DOHH2 (cell line): Measurements from ENCODE around the gene TCHHL1.
"Not testable (repeated sequence)": the region's sequence is repeated elsewhere in the genome, so short reads cannot be mapped to it uniquely, and the experiment has no call there.

Experiments used
- H3F3A ChIP-seq: fragments of 200-600 bp; sonication (generic), shearing (Covaris generic); 2 replicates; pipeline ENCODE4 v1.6.0; 2016; ENCODE audit warnings: antibody characterized with exemption, mild to moderate bottlenecking; ENCODE audit not compliant: control insufficient read depth, insufficient read depth
- H3K27ac ChIP-seq: fragments of 200-600 bp; sonication (generic); 2 replicates; pipeline ENCODE4 v1.5.1; 2014; ENCODE audit warnings: low read depth, mild to moderate bottlenecking, low read length, moderate library complexity
- H3K27me3 ChIP-seq: fragments of 200-600 bp; sonication (generic); 2 replicates; pipeline ENCODE4 v1.6.1; 2014; ENCODE audit warnings: mild to moderate bottlenecking, low read length, mixed read lengths; ENCODE audit not compliant: control insufficient read depth
- H3K36me3 ChIP-seq: fragments of 200-600 bp; sonication (generic); 2 replicates; pipeline ENCODE4 v1.6.1; 2014; ENCODE audit warnings: mild to moderate bottlenecking, low read length, moderate library complexity, mixed read lengths; ENCODE audit not compliant: control insufficient read depth
- H3K4me1 ChIP-seq: fragments of 200-600 bp; sonication (generic); 2 replicates; pipeline ENCODE4 v1.6.1; 2014; ENCODE audit warnings: mild to moderate bottlenecking, low read length, mixed read lengths; ENCODE audit not compliant: control insufficient read depth
- H3K4me2 ChIP-seq: fragments of 200-600 bp; sonication (generic); 2 replicates; pipeline ENCODE4 v1.6.0; 2014; ENCODE audit warnings: mild to moderate bottlenecking, low read length, moderate library complexity
- H3K4me3 ChIP-seq: fragments of 200-600 bp; sonication (generic); 2 replicates; pipeline ENCODE4 v1.5.1; 2014; ENCODE audit warnings: mild to moderate bottlenecking, low read length, mixed read lengths
- H3K79me2 ChIP-seq: fragments of 200-600 bp; sonication (generic); 2 replicates; pipeline ENCODE4 v1.6.1; 2014; ENCODE audit warnings: mild to moderate bottlenecking, low read length, mixed read lengths; ENCODE audit not compliant: control insufficient read depth
- H3K9me2 ChIP-seq: fragments of 200-600 bp; sonication (generic); replicated peaks from 2 replicates; pipeline ENCODE4 v1.6.1; 2014; ENCODE audit warnings: mild to moderate bottlenecking, low read length, mixed read lengths; ENCODE audit not compliant: control insufficient read depth
- H3K9me3 ChIP-seq: fragments of 200-600 bp; sonication (generic); 2 replicates; pipeline ENCODE4 v1.6.1; 2014; ENCODE audit warnings: antibody characterized with exemption, low read length, mixed read lengths; ENCODE audit not compliant: control insufficient read depth, insufficient read depth
- H4K20me1 ChIP-seq: fragments of 200-600 bp; sonication (generic); 2 replicates; pipeline ENCODE4 v1.6.0; 2014; ENCODE audit warnings: low read depth, mild to moderate bottlenecking, antibody characterized with exemption, low read length, moderate library complexity; ENCODE audit not compliant: control insufficient read depth, insufficient read depth
- CTCF ChIP-seq: fragments of 200-600 bp; sonication (generic); IDR thresholded peaks from one replicate; pipeline ENCODE4 v1.5.1; 2014; ENCODE audit warnings: antibody characterized with exemption, mild to moderate bottlenecking, low read depth, low read length; ENCODE audit not compliant: poor library complexity, severe bottlenecking
- EZH2phosphoT487 ChIP-seq: fragments of 200-600 bp; sonication (generic); IDR thresholded peaks from 2 replicates; pipeline ENCODE4 v1.6.1; 2017; ENCODE audit warnings: borderline replicate concordance, mild to moderate bottlenecking, antibody characterized with exemption, low read length, moderate library complexity, mixed read lengths

The TCHHL1 gene

GRCh38 chr1:152096931-152097330, 8.1 kb upstream of the TCHHL1 start:
- Histone ChIP-seq H3K4me3 (no peak overlapping the region), H3K4me1 (no peaks in the 10 kb centered on the region), H3K4me2 (no peak overlapping the region), H4K20me1 (no peaks in the 10 kb centered on the region), H3K27me3 (peaks cover 3% of the 10 kb centered on the region; the same call in 1 of the 2 replicates), H3K36me3 (no peaks in the 10 kb centered on the region), H3K9me2 (no peaks in the 10 kb centered on the region), H3K9me3 (no peaks in the 10 kb centered on the region), H3K27ac (no peak overlapping the region), H3F3A (no peaks in the 10 kb centered on the region), H3K79me2 (no peaks in the 10 kb centered on the region)
- TF ChIP-seq CTCF (no peak), EZH2phosphoT487 (no peak)

- TF ChIP-seq CTCF (no peak), EZH2phosphoT487 (no peak)
- H3K9me2 ChIP-seq: no peaks in the 10 kb centered on the region
- H3K27ac ChIP-seq: no peak overlapping the region
- H3K36me3 ChIP-seq: no peaks in the 10 kb centered on the region
- H3K4me3 ChIP-seq: no peak overlapping the region
- H3K4me1 ChIP-seq: no peaks in the 10 kb centered on the region
- no peaks in the 10 kb centered on the region for H3F3A ChIP-seq
- H3K79me2 ChIP-seq: no peaks in the 10 kb centered on the region
- H3K4me2 ChIP-seq: no peak overlapping the region
- H3K9me3 ChIP-seq: no peaks in the 10 kb centered on the region
- H4K20me1 ChIP-seq: no peaks in the 10 kb centered on the region
- peaks cover 32% of the 10 kb centered on the region for H3K27me3 ChIP-seq
Observed at GRCh38 chr1:152086760-152087159, 2.1 kb downstream of the TCHHL1 start.

- no peak overlapping the region for H3K4me2 ChIP-seq
- TF ChIP-seq EZH2phosphoT487: no peak
- TF ChIP-seq CTCF: no peak
- no peaks in the 10 kb centered on the region for H3K9me2 ChIP-seq
- H3K27ac ChIP-seq: no peak overlapping the region
- H3F3A ChIP-seq: no peaks in the 10 kb centered on the region
- H3K27me3 ChIP-seq: peaks cover 30% of the 10 kb centered on the region
- H3K9me3 ChIP-seq: no peaks in the 10 kb centered on the region
- H4K20me1 ChIP-seq: no peaks in the 10 kb centered on the region
- H3K4me3 ChIP-seq: no peak overlapping the region
- H3K4me1 ChIP-seq: no peaks in the 10 kb centered on the region
- no peaks in the 10 kb centered on the region for H3K36me3 ChIP-seq
- no peaks in the 10 kb centered on the region for H3K79me2 ChIP-seq
Observed at GRCh38 chr1:152084853-152085252, 4.0 kb downstream of the TCHHL1 start.

GRCh38 chr1:152081026-152081425, 7.8 kb downstream of the TCHHL1 start:
- not testable (repeated sequence) for H3F3A ChIP-seq, H4K20me1 ChIP-seq, H3K36me3 ChIP-seq, H3K4me1 ChIP-seq, H3K4me3 ChIP-seq, H3K9me3 ChIP-seq, H3K27ac ChIP-seq, H3K9me2 ChIP-seq, H3K79me2 ChIP-seq, H3K4me2 ChIP-seq
- peaks cover 13% of the 10 kb centered on the region for H3K27me3 ChIP-seq

GRCh38 chr1:152080494-152080893, 8.4 kb downstream of the TCHHL1 start:
- not testable (repeated sequence) for H3K4me2 ChIP-seq, H3K36me3 ChIP-seq, H3K9me2 ChIP-seq, H3K9me3 ChIP-seq, H3K27me3 ChIP-seq, H3K27ac ChIP-seq, H3K4me1 ChIP-seq, H3K79me2 ChIP-seq, H3F3A ChIP-seq, H4K20me1 ChIP-seq, H3K4me3 ChIP-seq
